HG03108 (cell line): Measurements from ENCODE around the gene RBBP8NL.
"Not testable (repeated sequence)": the region's sequence is repeated elsewhere in the genome, so short reads cannot be mapped to it uniquely, and the experiment has no call there.

ENCODE experiments used
- ATAC-seq: cut with Tn5 transposase; IDR thresholded peaks from one replicate; pipeline ENCODE4 v1.9.1; 2021; ENCODE audit warnings: moderate library complexity; ENCODE audit not compliant: unreplicated experiment

RBBP8NL gene

DNA sequence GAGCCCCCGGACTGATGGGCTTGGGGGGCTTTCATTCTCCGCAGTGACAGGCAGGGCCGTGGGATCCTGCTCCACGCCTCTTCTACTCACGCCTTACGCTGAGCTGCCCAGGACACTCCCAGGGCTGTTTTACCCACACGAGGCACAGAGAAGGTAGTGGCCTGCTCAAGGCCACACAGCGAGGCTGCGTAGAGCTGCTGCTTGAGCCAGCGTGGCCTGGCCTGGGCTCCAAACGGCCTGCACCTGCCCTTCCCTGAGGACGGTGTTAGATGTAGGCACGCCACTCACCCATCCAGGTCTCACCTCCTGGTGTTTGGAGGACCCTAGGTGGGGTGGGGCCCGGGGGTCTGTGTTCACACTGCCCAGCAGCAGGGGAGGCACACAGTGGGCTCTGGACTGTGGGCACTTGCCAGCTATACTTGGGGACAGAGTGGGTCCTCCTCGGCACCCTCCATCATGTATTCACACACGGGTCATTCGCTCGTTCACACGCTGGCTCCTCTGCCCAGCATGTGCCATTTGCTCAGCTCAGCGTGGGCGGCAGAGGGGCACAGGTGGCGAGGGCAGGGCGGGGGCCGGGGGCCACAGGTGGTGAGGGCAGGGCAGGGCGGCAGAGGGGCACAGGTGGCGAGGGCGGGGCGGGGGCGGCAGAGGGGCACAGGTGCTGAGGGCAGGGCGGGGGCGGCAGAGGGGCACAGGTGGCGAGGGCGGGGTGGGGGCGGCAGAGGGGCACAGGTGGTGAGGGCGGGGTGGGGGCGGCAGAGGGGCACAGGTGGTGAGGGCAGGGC is 18.4 kb upstream of the RBBP8NL start:
- no peak for ATAC-seq

- no peak for ATAC-seq
Observed at GRCh38 chr20:62444286-62444685, 16.9 kb upstream of the RBBP8NL start.

- no peak for ATAC-seq
Observed at GRCh38 chr20:62441987-62442539, 14.7 kb upstream of the RBBP8NL start.

DNA sequence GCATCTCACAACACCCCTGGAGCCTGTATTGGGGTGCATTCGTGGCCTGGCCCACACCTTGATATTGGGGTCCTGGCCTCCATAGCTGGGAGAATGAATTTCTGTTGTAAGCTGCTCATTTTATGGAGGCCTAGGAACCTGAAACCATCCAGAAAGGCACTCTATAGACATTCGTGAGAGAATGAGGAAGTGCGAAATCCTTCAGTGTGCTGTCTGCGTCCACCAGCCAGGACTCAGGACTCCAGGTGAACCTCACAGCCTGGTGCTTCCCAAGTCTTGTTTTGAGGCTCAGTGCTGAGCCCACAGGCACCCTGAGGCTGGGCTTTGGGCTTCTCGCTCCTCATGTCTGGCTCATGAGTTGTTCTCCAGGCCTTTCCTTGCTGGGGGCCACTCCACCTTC is 11.9 kb upstream of the RBBP8NL start:
- no peak for ATAC-seq

DNA sequence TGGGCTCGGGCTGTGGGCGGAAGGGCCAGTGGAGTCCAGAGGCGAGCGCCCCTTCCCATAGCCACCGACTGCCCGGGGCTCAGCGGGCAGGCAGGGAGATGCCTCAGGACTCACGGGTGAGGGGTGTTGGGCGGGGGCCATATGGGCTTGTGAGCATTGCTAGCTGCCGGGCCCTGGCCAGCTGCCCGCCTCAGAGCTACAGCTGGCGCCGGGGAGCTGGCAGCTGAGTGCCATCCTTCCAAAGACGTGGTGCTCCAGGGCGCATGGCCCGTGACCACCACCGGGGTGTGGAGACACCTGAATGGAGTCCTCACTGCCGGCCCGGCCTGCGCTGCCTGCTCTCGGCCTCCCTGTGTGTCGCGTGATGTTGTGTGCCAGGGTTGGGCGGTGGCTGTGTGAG is 10.6 kb upstream of the RBBP8NL start:
- no peak for ATAC-seq

GRCh38 chr20:62437496-62437895 is 10.2 kb upstream of the RBBP8NL start:
- ATAC-seq, result no peak

GRCh38 chr20:62436692-62437091 is 9.4 kb upstream of the RBBP8NL start:
- no peak for ATAC-seq

GRCh38 chr20:62433658-62434497 is 6.5 kb upstream of the RBBP8NL start:
- ATAC-seq, result no peak

DNA sequence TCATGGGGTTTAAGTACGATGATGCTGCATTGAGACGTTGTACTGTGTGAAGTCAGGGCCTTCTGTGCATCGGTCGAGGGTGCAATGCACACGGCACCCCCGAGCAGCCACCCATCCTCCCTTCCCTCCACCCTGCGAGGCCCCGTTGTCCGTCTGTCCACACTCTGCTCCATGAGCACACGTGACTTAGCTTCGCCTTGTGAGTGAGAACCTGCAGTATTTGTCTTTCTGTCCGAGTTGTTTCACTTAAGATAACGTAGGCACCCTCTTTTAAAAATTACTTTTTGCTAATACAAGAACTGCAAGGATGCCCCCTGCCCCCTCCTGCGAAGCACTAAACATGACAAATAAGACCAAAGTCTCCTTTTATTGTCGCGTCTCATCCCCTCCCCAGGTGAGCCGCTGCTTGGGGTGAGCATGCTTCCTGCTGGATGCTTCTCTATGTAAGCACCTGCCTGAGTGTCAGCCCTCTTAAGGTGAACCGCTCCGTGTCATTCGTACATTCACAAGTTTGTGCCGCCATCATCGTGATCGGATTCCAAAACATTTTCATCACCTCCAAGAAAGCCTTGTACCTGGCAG is 3.6 kb upstream of the RBBP8NL start:
- ATAC-seq, result no peak

- no peak for ATAC-seq
Observed at GRCh38 chr20:62430311-62430853, 3.0 kb upstream of the RBBP8NL start.

- no peak for ATAC-seq
Observed at GRCh38 chr20:62429455-62430310, 2.3 kb upstream of the RBBP8NL start.

DNA sequence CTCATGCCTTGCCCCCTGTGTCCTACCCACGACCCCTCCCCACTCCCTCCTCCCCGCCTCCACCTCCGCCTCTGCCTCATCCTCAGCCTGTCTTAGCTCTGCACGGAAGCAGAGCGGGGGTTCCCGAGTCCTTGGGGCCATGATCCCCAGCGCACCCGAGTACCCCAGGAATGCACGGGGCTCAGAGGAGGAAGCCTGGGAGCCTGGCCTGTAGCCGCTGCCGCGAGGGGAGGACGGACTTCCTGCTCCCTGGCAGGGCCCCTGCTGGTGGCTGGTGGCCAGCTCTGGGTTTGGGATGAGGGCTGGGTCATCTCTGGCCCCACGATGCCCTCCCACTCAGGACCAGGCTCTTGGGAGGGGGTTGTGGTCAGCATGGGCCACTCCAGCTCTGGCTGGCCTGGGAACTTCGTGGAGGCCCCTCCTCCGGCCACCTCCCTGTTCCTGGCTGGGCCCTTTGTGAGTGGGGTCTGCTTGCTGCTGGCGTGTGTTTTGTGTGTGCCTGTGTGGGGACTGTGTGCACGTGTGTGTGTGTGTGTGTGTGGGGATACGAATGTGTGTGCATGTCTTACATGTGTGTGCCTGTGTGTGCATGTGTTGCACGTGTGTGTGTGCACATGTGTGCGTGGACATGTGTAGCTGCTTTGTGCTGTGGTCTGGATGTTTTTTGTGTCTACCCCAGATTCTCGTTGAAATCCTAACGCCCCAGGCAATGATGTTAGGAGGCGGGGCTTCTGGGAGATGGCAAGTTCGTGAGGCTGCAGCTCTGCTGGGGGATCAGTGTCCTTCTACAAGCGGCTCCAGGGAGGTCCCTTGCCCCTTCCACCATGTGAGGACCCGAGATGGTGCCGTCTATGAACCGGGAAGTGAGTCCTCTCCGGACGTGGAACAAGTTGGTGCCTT is 1.3 kb upstream of the RBBP8NL start:
- no peak for ATAC-seq

- ATAC-seq, result no peak
Observed at GRCh38 chr20:62428002-62428372, 648 bp upstream of the RBBP8NL start.

- no peak for ATAC-seq
Observed at GRCh38 chr20:62426699-62427131, 624 bp downstream of the RBBP8NL start.

DNA sequence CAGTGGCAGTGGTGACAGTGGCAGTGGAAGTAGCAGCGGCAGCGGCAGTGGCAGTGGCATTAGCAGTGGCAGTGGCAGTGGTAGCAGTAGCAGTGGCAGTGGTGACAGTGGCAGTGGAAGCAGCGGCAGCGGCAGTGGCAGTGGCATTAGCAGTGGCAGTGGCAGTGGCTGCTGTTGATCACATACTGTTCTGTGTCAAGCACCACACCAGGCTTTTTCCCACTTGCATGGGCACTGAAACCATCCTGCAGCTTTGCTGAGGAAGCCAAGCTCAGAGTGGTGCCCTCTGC is 1.3 kb downstream of the RBBP8NL start:
- not testable (repeated sequence) for ATAC-seq

DNA sequence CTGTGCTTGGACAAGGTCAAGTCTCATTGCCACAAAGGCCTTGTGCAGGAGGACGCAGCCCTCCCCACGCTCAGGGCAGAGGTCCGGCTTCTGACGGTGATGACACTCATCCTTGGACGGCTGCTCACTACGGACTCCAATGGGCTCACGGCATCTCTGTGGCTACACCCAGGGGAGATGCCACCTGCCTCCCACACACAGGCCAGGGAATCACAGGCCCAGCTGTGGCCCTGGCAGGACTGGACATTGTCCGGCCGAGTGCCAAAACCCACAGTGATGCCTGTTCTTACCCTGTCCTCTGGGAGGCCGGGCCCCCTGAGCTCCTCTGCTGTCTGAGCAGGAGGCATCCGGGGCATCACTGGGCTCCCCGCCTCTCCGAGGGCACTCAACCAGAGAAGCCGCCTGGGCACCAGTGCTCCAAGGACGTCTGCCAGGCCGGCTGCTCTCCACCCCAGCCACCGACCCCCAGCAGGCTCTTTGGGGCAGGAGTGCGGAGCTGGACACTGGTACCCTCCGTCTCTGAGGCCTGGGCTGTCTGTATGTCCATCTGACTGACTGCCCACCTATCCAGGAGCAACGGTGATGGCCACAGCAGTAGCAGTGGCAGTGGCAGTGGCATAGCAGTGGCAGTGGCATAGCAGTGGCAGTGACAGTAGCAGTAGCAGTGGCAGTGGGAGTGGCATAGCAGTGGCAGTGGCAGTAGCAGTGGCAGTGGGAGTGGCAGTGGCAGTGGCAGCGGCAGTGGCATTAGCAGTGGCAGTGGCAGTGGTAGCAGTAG is 1.9 kb downstream of the RBBP8NL start:
- ATAC-seq, result no peak

GRCh38 chr20:62424249-62425107 is 2.9 kb downstream of the RBBP8NL start:
- ATAC-seq, result no peak

- ATAC-seq, result no peak
Observed at GRCh38 chr20:62423326-62423706, 4.0 kb downstream of the RBBP8NL start.
